Heart left ventricle (tissue), 16 donors: Measurements from ENCODE around the gene ATXN7L1. TPM values are rescaled to one million over a fixed set of nuclear protein-coding genes. Genes with fewer than 3 reads are reported as not detected.

Experiments
- ATAC-seq, 4 donors: fragments of 200-7000 bp; cut with Tn5 transposase; one replicate each; pipeline ENCODE4 v1.9.1; 2020 to 2022; ENCODE audit warnings: moderate library complexity in 4 of 4, mild to moderate bottlenecking in 3 of 4, moderate number of reproducible peaks in 1 of 4
- DNase-seq, 5 donors: peaks; one replicate each; pipeline ENCODE4 v3.0.0-alpha.2; 2020
- H3K27ac ChIP-seq, 12 donors: fragments of 200-600 bp; sonication (generic) in 4 of 12; one replicate each; pipeline versions ENCODE4 v1.5.0 to v1.8.0; 2016 to 2022; ENCODE audit warnings: mild to moderate bottlenecking in 2 of 12
- H3K27me3 ChIP-seq, 9 donors: fragments of 200-600 bp; sonication (generic) in 2 of 9; one replicate each; pipeline versions ENCODE4 v1.5.1 to v1.8.0; 2016 to 2022; ENCODE audit warnings: mild to moderate bottlenecking in 3 of 9
- H3K36me3 ChIP-seq, 9 donors: fragments of 200-600 bp; sonication (generic) in 2 of 9; one replicate each; pipeline versions ENCODE4 v1.5.0 to v1.8.0; 2018 to 2022; ENCODE audit warnings: mild to moderate bottlenecking in 2 of 9
- H3K4me1 ChIP-seq, 12 donors: fragments of 200-600 bp; sonication (generic) in 4 of 12; one replicate each; pipeline versions ENCODE4 v1.5.0 to v1.8.0; 2016 to 2022; ENCODE audit warnings: mild to moderate bottlenecking in 3 of 12
- H3K4me3 ChIP-seq, 12 donors: fragments of 200-600 bp; sonication (generic) in 4 of 12; one replicate each; pipeline versions ENCODE4 v1.5.0 to v1.8.0; 2017 to 2022; ENCODE audit warnings: mild to moderate bottlenecking in 9 of 12, moderate library complexity in 4 of 12
- H3K9me3 ChIP-seq, 12 donors: fragments of 200-600 bp; sonication (generic) in 4 of 12; one replicate each; pipeline versions ENCODE4 v1.5.0 to v1.8.0; 2016 to 2022; ENCODE audit warnings: mild to moderate bottlenecking in 1 of 12
- CTCF ChIP-seq, 12 donors: fragments of 200-600 bp; sonication (generic) in 4 of 12; IDR thresholded peaks; one replicate each; pipeline versions ENCODE4 v1.5.0 to v1.8.0; 2018 to 2022; ENCODE audit warnings: antibody characterized with exemption in 12 of 12, mild to moderate bottlenecking in 5 of 12
- POLR2A ChIP-seq, 2 donors: fragments of 450-650 bp; IDR thresholded peaks; one replicate each; pipeline ENCODE4 v1.6.1; 2017; ENCODE audit warnings: antibody characterized with exemption in 2 of 2, mild to moderate bottlenecking in 2 of 2, moderate library complexity in 2 of 2
- WGBS, 4 donors: extraction: QIAGEN DNeasy Blood & Tissue Kit in 2 of 4; methylation state at CpG; one replicate each; pipeline versions ENCODE4 v1.1.5 to v1.1.7; 2013 to 2018; 5-methylcytosine and 5-hydroxymethylcytosine counted together
- intact Hi-C, 10 donors: fragments of 100-400 bp; cut with DNase I; formaldehyde crosslinking; loops; one replicate each; pipeline versions ENCODE4 v1.11.1 to v1.14.2; 2022
- polyA plus RNA-seq, 2 donors: library from polyadenylated mRNA; stranded (reverse); fragments of 200-250 nt; gene quantifications; one replicate each; pipeline ENCODE4 v1.2.3, GENCODE V29; 2013
- total RNA-seq, 9 donors: library from RNA; depleted of rRNA in 2 of 9; stranded (reverse); fragments of >200 nt in 2 of 9; fragmentation: NEBNext Ultra II Directional in 3 of 9; extraction: Animal tissue kit (Norgen Biotek cat#: 25700) in 3 of 9; gene quantifications; one replicate each; pipeline versions ENCODE4 v1.1.0 to v1.2.4, GENCODE V29; 2016 to 2023
- donor health status: ischemic (EF 13 %, LVEDD 7.1; RV severe dilation, severe dysfunction).
- donor health status: healthy with polysubstance abuse.
- donor health status: DM: no; HTN: yes; CAD: no.
- donor health status: DM: no; HTN: no; CAD: no.
- donor health status: ischemic (EF 25% LVEDD 6.9; RV normal size, moderate dysfunction).
- donor health status: ischemic (EF 25% LVEDD 5.7; RV mildly dilated, moderate dysfunction).
- donor health status: healthy.
- donor health status: DM: yes; HTN: yes; CAD: no.
- donor health status: ischemic (EF 35%, LVEDD 5.7; RV mildly dilated, moderate dysfunction).
- donor health status: nonischemic (EF 11% LVEDD 7.7; RV severe dilation, severe dysfunction).
- donor health status: DM: yes; HTN: yes; CAD: no.
- donor health status: PGD.
- donor health status: ischemic (EF 29% LVEDD 5.4; RV normal size, mild dysfunction).
- donor health status: nonischemic (EF 23%, LVEDD 6.1; RV moderate dilation, normal function).

Gene ATXN7L1
- total and polyA plus RNA-seq, 11 donors, result 2.0 to 10.6 (median 3.6) TPM

- DNase-seq, result no peak
Observed at GRCh38 chr7:105892387-105892786, 16.0 kb upstream of the ATXN7L1 start.

GRCh38 chr7:105890290-105890997 is 14.0 kb upstream of the ATXN7L1 start:
- ATAC-seq (no peak), DNase-seq (no peak)
- TF ChIP-seq CTCF (IDR thresholded peaks at IDR 0.05) (no peak), POLR2A (IDR thresholded peaks at IDR 0.05) (no peak)
- Histone ChIP-seq H3K4me1 (peaks cover 0 to 4% (median 0%) of the 10 kb centered on the region in 12 donors), H3K9me3 (no peaks in the 10 kb centered on the region), H3K36me3 (no peaks in the 10 kb centered on the region), H3K4me3 (no peak overlapping the region), H3K27me3 (no peaks in the 10 kb centered on the region), H3K27ac (no peak overlapping the region)
- intact Hi-C loops, result no loop called here
- 92 to 96% (median 93%) methylated on average over 4 of the region's 4 CpGs for WGBS, 4 donors

More at GRCh38 chr7:105892387-105892786, 16.0 kb upstream of the ATXN7L1 start:
- no peak overlapping the region for H3K4me3 ChIP-seq
- intact Hi-C loops, result no loop called here
- H3K9me3 ChIP-seq, result no peaks in the 10 kb centered on the region
- TF ChIP-seq POLR2A (IDR thresholded peaks at IDR 0.05) (no peak), CTCF (IDR thresholded peaks at IDR 0.05) (no peak)
- no peaks in the 10 kb centered on the region for H3K4me1 ChIP-seq
- no peaks in the 10 kb centered on the region for H3K36me3 ChIP-seq
- H3K27ac ChIP-seq, result no peak overlapping the region
- no peaks in the 10 kb centered on the region for H3K27me3 ChIP-seq
- ATAC-seq, result no peak
- WGBS, 4 donors, result 99% methylated on average over 2 of the region's 2 CpGs

- 37 to 41% (median 39%) methylated on average over 6 of the region's 6 CpGs for WGBS, 4 donors
- no peak for ATAC-seq
Observed at GRCh38 chr7:105887569-105888189, 11.3 kb upstream of the ATXN7L1 start.

More at GRCh38 chr7:105887569-105888189, 11.3 kb upstream of the ATXN7L1 start:
- no peak for DNase-seq
- Histone ChIP-seq H3K27me3 (no peaks in the 10 kb centered on the region), H3K27ac (no peak overlapping the region), H3K4me1 (peaks cover 0 to 11% (median 0%) of the 10 kb centered on the region in 12 donors), H3K4me3 (no peak overlapping the region), H3K36me3 (no peaks in the 10 kb centered on the region), H3K9me3 (no peaks in the 10 kb centered on the region)
- TF ChIP-seq POLR2A (IDR thresholded peaks at IDR 0.05), result no peak
- no peak for TF ChIP-seq CTCF (IDR thresholded peaks at IDR 0.05)
- intact Hi-C loops, result no loop called here
